ENCODE measurements around the gene FBXO28.
"Not testable (repeated sequence)": the region's sequence is repeated elsewhere in the genome, so short reads cannot be mapped to it uniquely, and the experiment has no call there.

FBXO28 gene

DNA sequence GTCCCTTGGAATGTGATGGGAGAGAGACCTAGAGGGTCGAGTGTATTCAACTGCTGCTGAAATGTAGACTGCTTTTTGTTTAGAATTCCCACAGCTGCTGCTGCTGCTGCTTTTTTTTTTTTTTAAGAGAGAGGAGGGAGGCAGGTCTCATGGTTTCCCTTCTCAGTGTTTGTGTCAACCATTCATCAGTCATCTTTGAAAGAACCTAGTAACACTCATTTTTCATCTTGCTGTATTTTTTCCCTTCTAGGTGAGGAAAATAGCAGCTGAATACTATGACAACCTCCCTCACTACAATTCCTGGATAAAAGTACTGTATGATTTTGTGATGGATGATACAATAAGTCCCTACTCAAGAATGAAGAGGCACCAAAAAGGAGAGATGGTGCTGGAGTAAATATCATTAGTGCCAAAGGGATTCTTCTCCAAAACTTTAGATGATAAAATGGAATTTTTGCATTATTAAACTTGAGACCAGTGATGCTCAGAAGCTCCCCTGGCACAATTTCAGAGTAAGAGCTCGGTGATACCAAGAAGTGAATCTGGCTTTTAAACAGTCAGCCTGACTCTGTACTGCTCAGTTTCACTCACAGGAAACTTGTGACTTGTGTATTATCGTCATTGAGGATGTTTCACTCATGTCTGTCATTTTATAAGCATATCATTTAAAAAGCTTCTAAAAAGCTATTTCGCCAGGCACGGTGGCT is 78.3 kb downstream of the FBXO28 start:
- DNase-seq: no peak

- DNase-seq: no peak
Observed at GRCh38 chr1:224193319-224193966, 79.5 kb downstream of the FBXO28 start.

- DNase-seq: no peak
Observed at GRCh38 chr1:224196813-224197600, 83.1 kb downstream of the FBXO28 start.

GRCh38 chr1:224198572-224198971 is 84.7 kb downstream of the FBXO28 start:
- DNase-seq: no peak

GRCh38 chr1:224199679-224200078 is 85.8 kb downstream of the FBXO28 start:
- DNase-seq: no peak

DNA sequence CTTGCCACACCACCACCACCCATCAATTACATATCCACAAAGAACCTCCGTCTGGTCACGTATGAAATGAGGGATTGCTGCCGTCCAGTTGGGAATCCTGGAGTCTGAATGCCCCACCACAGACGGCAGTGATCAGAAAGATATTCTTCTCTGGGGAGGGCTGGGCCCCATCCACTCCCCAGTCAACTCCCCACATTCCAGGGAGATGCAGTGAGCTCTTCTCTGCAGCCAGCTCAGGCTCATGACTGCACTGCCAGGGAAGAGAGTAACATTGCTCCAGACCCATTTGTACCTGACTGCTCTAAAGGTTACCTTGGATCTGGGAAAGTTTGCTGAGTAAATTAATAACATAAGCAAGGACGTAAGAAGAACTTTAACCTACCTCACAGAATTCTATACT is 87.5 kb downstream of the FBXO28 start:
- DNase-seq: no peak

- DNase-seq: no peak
Observed at GRCh38 chr1:224201853-224202252, 87.9 kb downstream of the FBXO28 start.

DNA sequence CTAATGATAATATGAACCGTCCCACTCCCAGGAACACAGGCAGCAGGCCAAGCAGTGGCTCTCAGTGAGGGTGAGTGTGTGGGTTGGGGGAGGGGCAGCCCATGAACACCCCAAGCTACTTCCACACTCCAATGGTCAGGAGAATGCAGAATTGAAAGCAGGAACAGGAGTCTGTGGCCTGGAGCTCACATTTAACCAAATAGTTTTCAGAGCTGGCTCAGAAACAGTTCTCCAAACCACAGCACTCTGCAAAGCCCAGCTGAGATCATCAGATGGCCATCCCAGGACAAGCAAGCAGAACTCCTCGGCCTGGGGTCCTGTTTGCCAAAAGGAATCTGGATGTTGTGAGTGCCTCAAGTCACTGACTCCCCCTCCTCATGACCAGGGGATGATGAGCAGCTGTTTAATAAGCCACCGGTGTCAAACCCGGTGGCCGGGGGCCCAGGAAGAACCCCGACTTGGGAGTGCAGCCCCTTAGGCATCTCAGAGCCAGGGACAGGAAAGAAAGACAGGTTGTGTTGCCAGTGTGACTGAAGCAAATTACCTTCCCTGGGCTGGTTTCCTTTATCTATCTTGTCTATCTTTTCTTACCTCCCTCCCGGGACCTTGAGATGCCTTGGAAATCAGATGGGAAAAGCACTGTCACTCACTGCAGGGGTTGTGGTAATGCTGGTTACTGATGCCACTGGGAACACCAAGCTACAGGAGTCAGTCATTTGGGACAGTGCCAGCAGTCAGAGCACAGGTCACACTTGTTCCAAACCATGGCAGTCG is 89.5 kb downstream of the FBXO28 start:
- DNase-seq: no peak

GRCh38 chr1:224205438-224205840 is 91.5 kb downstream of the FBXO28 start:
- DNase-seq: no peak

- DNase-seq: not testable (repeated sequence)
Observed at GRCh38 chr1:224205931-224206538, 92.1 kb downstream of the FBXO28 start.

GRCh38 chr1:224211206-224211962 is 97.5 kb downstream of the FBXO28 start:
- no peak for DNase-seq
